ENCODE results near the gene EXOC4.

EXOC4 gene

GRCh38 chr7:134101716-134102115 lies 848.8 kb downstream of the EXOC4 start:
- no peak for DNase-seq

- DNase-seq: no peak
Measured at GRCh38 chr7:134104166-134104565, 851.3 kb downstream of the EXOC4 start.

GRCh38 chr7:134105841-134106240 lies 853.0 kb downstream of the EXOC4 start:
- no peak for DNase-seq

- DNase-seq: no peak
Measured at GRCh38 chr7:134108802-134109201, 855.9 kb downstream of the EXOC4 start.

GRCh38 chr7:134113655-134114054 lies 860.8 kb downstream of the EXOC4 start:
- no peak for DNase-seq

GRCh38 chr7:134114992-134115391 lies 862.1 kb downstream of the EXOC4 start:
- no peak for DNase-seq
